ENCODE data around the gene NEK8.

DNA sequence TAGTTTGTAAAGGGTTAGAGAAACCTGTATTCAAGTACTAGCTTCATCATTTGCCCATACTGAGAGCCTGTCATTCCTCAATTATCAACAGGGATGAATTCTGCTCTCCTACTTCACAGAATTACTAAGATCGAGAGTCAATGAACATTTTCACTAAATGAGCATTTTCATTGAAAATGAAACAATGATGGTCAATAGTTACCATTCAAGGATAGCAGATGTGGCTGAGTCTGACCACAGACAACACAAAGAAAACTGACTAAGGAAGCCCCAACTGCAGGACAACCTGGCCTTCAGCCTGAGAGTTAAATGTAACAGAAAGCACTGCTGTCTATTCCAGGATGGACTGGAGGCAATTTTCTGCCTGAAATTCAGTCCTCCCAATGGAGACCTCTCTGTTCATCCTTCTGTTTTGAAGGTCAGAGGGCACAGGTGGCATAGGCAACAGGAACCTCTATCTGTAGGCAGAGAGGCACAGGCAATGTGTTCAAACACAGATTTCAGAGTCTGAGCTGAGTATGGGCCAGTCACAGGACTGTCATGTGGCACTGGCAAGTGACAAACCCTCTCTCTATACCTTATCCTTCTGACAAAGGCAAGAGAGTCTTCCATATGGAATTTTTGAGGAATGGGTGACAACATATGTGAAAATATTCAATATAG, 34.7 kb downstream of the NEK8 start:
- TF ChIP-seq, protein P1, sequence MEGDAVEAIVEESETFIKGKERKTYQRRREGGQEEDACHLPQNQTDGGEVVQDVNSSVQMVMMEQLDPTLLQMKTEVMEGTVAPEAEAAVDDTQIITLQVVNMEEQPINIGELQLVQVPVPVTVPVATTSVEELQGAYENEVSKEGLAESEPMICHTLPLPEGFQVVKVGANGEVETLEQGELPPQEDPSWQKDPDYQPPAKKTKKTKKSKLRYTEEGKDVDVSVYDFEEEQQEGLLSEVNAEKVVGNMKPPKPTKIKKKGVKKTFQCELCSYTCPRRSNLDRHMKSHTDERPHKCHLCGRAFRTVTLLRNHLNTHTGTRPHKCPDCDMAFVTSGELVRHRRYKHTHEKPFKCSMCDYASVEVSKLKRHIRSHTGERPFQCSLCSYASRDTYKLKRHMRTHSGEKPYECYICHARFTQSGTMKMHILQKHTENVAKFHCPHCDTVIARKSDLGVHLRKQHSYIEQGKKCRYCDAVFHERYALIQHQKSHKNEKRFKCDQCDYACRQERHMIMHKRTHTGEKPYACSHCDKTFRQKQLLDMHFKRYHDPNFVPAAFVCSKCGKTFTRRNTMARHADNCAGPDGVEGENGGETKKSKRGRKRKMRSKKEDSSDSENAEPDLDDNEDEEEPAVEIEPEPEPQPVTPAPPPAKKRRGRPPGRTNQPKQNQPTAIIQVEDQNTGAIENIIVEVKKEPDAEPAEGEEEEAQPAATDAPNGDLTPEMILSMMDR (IDR thresholded peaks at IDR 0.05; ENCODE audit: insufficient read depth, low read length, poor library complexity, severe bottlenecking), result no peak
- no peak for TF ChIP-seq EZH2phosphoT487 (conservative IDR thresholded peaks at IDR 0.05; ENCODE audit: low read length)

Data from SU-DHL-6 (cell line).